Measurements from ENCODE around the gene UBE2D1. TPM values are rescaled to one million over a fixed set of nuclear protein-coding genes. Genes with fewer than 3 reads are reported as not detected.

The UBE2D1 gene
- total RNA-seq, 2 donors from 2014 or later: 6.8 to 17.4 TPM

DNA sequence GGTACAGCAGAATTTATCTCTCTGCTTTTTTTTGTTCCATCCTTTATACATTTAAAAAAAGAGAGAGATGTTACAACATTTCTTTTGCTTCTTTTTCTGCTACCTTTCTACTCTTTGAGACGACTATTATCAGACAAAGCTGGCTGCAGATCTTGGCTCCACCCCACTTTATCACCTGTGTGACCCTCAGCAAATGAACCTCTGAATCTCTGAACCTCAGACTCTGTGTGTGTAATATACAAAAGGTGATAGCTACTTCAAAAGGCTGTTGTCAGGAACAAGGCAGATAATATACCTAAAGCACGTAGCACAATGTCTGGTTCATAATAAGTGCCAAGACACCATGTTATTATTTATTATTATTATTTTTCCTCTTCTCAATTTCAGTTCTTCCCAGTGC, 32.6 kb upstream of the UBE2D1 start:
- Histone ChIP-seq H3K36me3 (no peaks in the 10 kb centered on the region), H3K9me3 (no peaks in the 10 kb centered on the region), H3K4me3 (no peak overlapping the region), H3K4me1 (ENCODE audit: control insufficient read depth in 1 of 2, low read depth in 2 of 2) (no peaks in the 10 kb centered on the region), H3K27ac (no peak overlapping the region), H3K27me3 (replicated peaks; ENCODE audit: insufficient read depth) (no peaks in the 10 kb centered on the region)
- ATAC-seq (ENCODE audit: insufficient number of reproducible peaks, low FRiP score, low read depth) (no peak), DNase-seq (ENCODE audit: low spot score) (no peak)
- TF ChIP-seq, protein P1, sequence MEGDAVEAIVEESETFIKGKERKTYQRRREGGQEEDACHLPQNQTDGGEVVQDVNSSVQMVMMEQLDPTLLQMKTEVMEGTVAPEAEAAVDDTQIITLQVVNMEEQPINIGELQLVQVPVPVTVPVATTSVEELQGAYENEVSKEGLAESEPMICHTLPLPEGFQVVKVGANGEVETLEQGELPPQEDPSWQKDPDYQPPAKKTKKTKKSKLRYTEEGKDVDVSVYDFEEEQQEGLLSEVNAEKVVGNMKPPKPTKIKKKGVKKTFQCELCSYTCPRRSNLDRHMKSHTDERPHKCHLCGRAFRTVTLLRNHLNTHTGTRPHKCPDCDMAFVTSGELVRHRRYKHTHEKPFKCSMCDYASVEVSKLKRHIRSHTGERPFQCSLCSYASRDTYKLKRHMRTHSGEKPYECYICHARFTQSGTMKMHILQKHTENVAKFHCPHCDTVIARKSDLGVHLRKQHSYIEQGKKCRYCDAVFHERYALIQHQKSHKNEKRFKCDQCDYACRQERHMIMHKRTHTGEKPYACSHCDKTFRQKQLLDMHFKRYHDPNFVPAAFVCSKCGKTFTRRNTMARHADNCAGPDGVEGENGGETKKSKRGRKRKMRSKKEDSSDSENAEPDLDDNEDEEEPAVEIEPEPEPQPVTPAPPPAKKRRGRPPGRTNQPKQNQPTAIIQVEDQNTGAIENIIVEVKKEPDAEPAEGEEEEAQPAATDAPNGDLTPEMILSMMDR (IDR thresholded peaks at IDR 0.05): no peak

DNA sequence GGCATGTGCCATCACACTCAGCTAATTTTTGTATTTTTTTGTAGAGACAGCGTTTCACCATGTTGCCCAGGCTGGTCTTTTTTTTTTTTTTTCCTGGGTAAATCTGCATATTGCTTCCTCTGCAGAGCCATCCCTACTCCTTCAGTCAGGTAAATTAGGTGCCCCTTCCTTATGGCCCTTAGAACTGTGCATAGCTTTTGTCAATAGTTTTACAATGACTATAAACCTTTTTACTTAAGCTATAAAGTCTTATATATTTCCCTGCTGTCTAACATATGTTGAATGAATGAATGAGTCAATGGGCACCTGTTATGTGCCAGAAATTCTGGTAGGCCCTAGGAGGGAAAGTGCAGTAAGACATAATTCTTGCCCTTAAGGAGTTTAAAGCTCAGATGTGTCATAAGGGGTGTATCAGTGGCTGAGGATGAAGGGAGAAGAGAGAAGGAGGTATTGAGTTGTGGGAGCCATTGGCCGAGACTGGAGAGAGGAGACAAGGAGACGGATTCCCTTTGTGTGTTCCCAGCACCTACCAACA, 30.6 kb upstream of the UBE2D1 start:
- Histone ChIP-seq H3K27me3 (replicated peaks; ENCODE audit: insufficient read depth) (no peaks in the 10 kb centered on the region), H3K9me3 (no peaks in the 10 kb centered on the region), H3K27ac (no peak overlapping the region), H3K4me1 (ENCODE audit: control insufficient read depth in 1 of 2, low read depth in 2 of 2) (no peaks in the 10 kb centered on the region), H3K36me3 (no peaks in the 10 kb centered on the region), H3K4me3 (no peak overlapping the region)
- TF ChIP-seq, protein P1 (IDR thresholded peaks at IDR 0.05): no peak
- DNase-seq (ENCODE audit: low spot score) (no peak), ATAC-seq (ENCODE audit: insufficient number of reproducible peaks, low FRiP score, low read depth) (no peak)

DNA sequence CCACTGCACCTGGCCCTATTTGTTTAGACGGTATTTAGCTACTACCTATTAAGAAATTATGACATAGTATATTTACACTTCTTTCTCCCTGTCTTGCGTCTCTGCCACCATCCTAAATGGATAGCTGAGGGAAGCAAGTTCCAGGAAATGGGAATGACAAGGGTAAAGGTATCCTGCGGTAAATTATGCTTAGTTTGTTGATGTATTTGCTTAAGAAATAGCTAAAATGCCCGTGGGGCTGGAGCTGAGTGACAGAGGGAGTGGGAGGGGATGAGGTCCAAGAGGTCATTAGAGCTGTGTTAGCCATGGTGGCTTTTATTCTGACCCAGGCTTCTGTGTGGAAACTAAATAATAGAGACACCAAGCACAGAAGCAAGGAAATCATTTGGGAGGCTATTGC, 29.0 kb upstream of the UBE2D1 start:
- Histone ChIP-seq H3K27me3 (replicated peaks; ENCODE audit: insufficient read depth) (no peaks in the 10 kb centered on the region), H3K4me3 (no peak overlapping the region), H3K36me3 (no peaks in the 10 kb centered on the region), H3K9me3 (no peaks in the 10 kb centered on the region), H3K4me1 (ENCODE audit: control insufficient read depth in 1 of 2, low read depth in 2 of 2) (no peaks in the 10 kb centered on the region), H3K27ac (no peak overlapping the region)
- DNase-seq (ENCODE audit: low spot score) (no peak), ATAC-seq (ENCODE audit: insufficient number of reproducible peaks, low FRiP score, low read depth) (no peak)
- TF ChIP-seq, protein P1 (IDR thresholded peaks at IDR 0.05): no peak

DNA sequence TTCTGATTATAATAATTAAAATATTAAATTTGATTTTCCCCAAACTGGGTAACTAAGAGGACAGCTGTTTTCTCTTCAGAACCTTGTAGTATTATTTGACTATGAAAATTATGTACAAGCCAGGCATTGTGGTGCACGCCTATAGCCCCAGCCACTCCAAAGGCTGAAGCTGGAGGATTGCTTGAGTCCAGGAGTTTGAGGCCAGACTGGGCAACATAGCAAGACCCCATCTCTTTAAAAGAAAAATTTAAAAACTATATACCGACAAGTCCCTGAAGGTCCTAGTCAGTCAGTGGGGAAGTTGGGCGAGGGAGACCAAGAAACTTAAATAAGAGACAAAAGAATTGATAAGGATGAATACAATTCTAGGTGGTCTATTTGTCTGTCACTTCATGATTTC, 27.1 kb upstream of the UBE2D1 start:
- ATAC-seq (ENCODE audit: insufficient number of reproducible peaks, low FRiP score, low read depth): no peak
- TF ChIP-seq, protein P1 (IDR thresholded peaks at IDR 0.05): no peak
- no peak for DNase-seq (ENCODE audit: low spot score)
- Histone ChIP-seq H3K27ac (no peak overlapping the region), H3K36me3 (no peaks in the 10 kb centered on the region), H3K27me3 (replicated peaks; ENCODE audit: insufficient read depth) (no peaks in the 10 kb centered on the region), H3K4me1 (ENCODE audit: control insufficient read depth in 1 of 2, low read depth in 2 of 2) (no peaks in the 10 kb centered on the region), H3K9me3 (no peaks in the 10 kb centered on the region), H3K4me3 (no peak overlapping the region)

DNA sequence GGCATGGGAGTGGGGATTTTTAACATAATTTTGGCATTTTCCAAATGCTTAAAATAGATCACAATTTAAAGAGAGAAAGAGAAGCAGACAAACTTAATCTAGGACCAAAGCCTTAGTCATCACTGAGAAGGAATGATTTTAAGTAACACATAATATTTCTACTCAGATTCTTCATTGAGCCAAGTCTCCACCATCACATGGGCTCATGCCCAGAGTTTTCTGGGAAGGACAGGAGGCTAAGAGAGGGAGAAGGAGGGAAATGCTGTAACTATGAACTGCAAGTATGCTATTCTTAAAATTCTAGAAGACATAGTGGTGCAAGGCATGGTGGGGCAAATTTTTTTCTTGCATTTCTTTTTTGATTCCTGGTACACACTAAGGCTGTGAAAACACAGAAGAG, 23.8 kb upstream of the UBE2D1 start:
- DNase-seq (ENCODE audit: low spot score) (no peak), ATAC-seq (ENCODE audit: insufficient number of reproducible peaks, low FRiP score, low read depth) (no peak)
- Histone ChIP-seq H3K9me3 (no peaks in the 10 kb centered on the region), H3K4me1 (ENCODE audit: control insufficient read depth in 1 of 2, low read depth in 2 of 2) (no peaks in the 10 kb centered on the region), H3K27me3 (replicated peaks; ENCODE audit: insufficient read depth) (no peaks in the 10 kb centered on the region), H3K36me3 (no peaks in the 10 kb centered on the region), H3K4me3 (no peak overlapping the region), H3K27ac (no peak overlapping the region)
- TF ChIP-seq, protein P1 (IDR thresholded peaks at IDR 0.05): no peak

Measured in thoracic aorta (tissue), 2 donors.